Parathyroid adenoma (tissue), 2 donors: ENCODE measurements around the gene GPSM3.

ENCODE experiments used
- H2AFZ ChIP-seq: fragments of 300-600 bp; sonication (generic); one replicate; pipeline ENCODE4 v1.7.0; 2017; ENCODE audit warnings: antibody characterized with exemption, mild to moderate bottlenecking
- H3K27ac ChIP-seq: fragments of 300-600 bp; sonication (generic); one replicate; pipeline ENCODE4 v1.7.0; 2017
- H3K27me3 ChIP-seq: fragments of 300-600 bp; sonication (generic); one replicate; pipeline ENCODE4 v1.7.0; 2017; ENCODE audit warnings: low read length; ENCODE audit not compliant: control insufficient read depth, insufficient read depth
- H3K36me3 ChIP-seq: fragments of 300-600 bp; sonication (generic); one replicate; pipeline ENCODE4 v1.7.0; 2017; ENCODE audit warnings: low read length; ENCODE audit not compliant: control insufficient read depth, insufficient read depth
- H3K4me1 ChIP-seq: fragments of 300-600 bp; sonication (generic); one replicate; pipeline ENCODE4 v1.7.0; 2017; ENCODE audit warnings: control low read depth
- H3K4me2 ChIP-seq: fragments of 300-600 bp; sonication (generic); one replicate; pipeline ENCODE4 v1.7.0; 2017; ENCODE audit warnings: low read length
- H3K4me3 ChIP-seq: fragments of 300-600 bp; sonication (generic); one replicate; pipeline ENCODE4 v1.7.0; 2017; ENCODE audit warnings: low read depth, low read length
- H3K79me2 ChIP-seq: fragments of 300-600 bp; sonication (generic); one replicate; pipeline ENCODE4 v1.7.0; 2017; ENCODE audit warnings: control low read depth
- H3K9ac ChIP-seq: fragments of 300-600 bp; sonication (generic); one replicate; pipeline ENCODE4 v1.7.0; 2017; ENCODE audit warnings: mild to moderate bottlenecking
- H3K9me3 ChIP-seq: fragments of 300-600 bp; sonication (generic); one replicate; pipeline ENCODE4 v1.7.0; 2017; ENCODE audit warnings: low read length; ENCODE audit not compliant: control insufficient read depth
- CTCF ChIP-seq: fragments of 300-600 bp; sonication (generic); IDR thresholded peaks from one replicate; pipeline ENCODE4 v1.7.0; 2017; ENCODE audit warnings: antibody characterized with exemption, mild to moderate bottlenecking
- donor health status: primary hyperparathyroidism.

GPSM3 gene

GRCh38 chr6:32224696-32225095 is 32.3 kb upstream of the GPSM3 start:
- no peak overlapping the region for H3K4me2 ChIP-seq
- no peak overlapping the region for H3K4me3 ChIP-seq
- no peak for TF ChIP-seq CTCF
- H3K9ac ChIP-seq = no peak overlapping the region
- H3K9me3 ChIP-seq = no peaks in the 10 kb centered on the region
- H3K27me3 ChIP-seq = no peaks in the 10 kb centered on the region
- H3K4me1 ChIP-seq = no peaks in the 10 kb centered on the region
- H3K36me3 ChIP-seq = no peaks in the 10 kb centered on the region
- H3K27ac ChIP-seq = no peak overlapping the region
- H2AFZ ChIP-seq = no peak overlapping the region
- no peaks in the 10 kb centered on the region for H3K79me2 ChIP-seq

- Histone ChIP-seq H3K27ac (peak within 1 kb of the TSS; percentile 54), H3K27me3 (no peaks in the 10 kb centered on the region), H3K79me2 (no peaks in the 10 kb centered on the region), H3K4me2 (peak within 1 kb of the TSS; percentile 35), H3K9ac (no peak within 1 kb of the TSS), H3K9me3 (no peaks in the 10 kb centered on the region), H3K4me1 (no peaks in the 10 kb centered on the region), H3K4me3 (peak within 1 kb of the TSS; percentile 25), H2AFZ (no peak within 1 kb of the TSS), H3K36me3 (no peaks in the 10 kb centered on the region)
- TF ChIP-seq CTCF = no peak
These were observed 31.1 kb upstream of the GPSM3 start, which contains the start of gene NOTCH4 for GRCh38 chr6:32223258-32224235. Gene NOTCH4, minus strand, starts transcription at chr6:32224067. Its CDS starts 139 bp downstream, at chr6:32223928.

GRCh38 chr6:32222333-32223230 is 30.1 kb upstream of the GPSM3 start:
- Histone ChIP-seq H3K9me3 (no peaks in the 10 kb centered on the region), H3K9ac (no peak overlapping the region), H3K4me1 (no peaks in the 10 kb centered on the region), H3K4me2 (peak overlapping the region; percentile 9), H3K36me3 (no peaks in the 10 kb centered on the region), H2AFZ (no peak overlapping the region), H3K27ac (no peak overlapping the region), H3K4me3 (peak overlapping the region; percentile 25), H3K79me2 (no peaks in the 10 kb centered on the region), H3K27me3 (no peaks in the 10 kb centered on the region)
- no peak for TF ChIP-seq CTCF

GRCh38 chr6:32220021-32220420 is 27.6 kb upstream of the GPSM3 start:
- Histone ChIP-seq H3K27me3 (no peaks in the 10 kb centered on the region), H3K9me3 (no peaks in the 10 kb centered on the region), H3K4me3 (no peak overlapping the region), H3K4me1 (no peaks in the 10 kb centered on the region), H3K4me2 (no peak overlapping the region), H2AFZ (no peak overlapping the region), H3K9ac (no peak overlapping the region), H3K27ac (no peak overlapping the region), H3K79me2 (no peaks in the 10 kb centered on the region), H3K36me3 (no peaks in the 10 kb centered on the region)
- no peak for TF ChIP-seq CTCF
